HG02938 (cell line): ENCODE measurements around the gene NT5C3B.

Source experiments
- ATAC-seq: cut with Tn5 transposase; IDR thresholded peaks from one replicate; pipeline ENCODE4 v1.9.1; 2021; ENCODE audit warnings: mild to moderate bottlenecking, moderate library complexity; ENCODE audit not compliant: unreplicated experiment

NT5C3B gene

GRCh38 chr17:41811549-41812380 lies 24.3 kb downstream of the NT5C3B start, which contains the start of gene P3H4:
Gene P3H4 (minus strand): TSS chr17:41811949. CDS start chr17:41811915, 34 bp downstream.
- ATAC-seq = no peak

GRCh38 chr17:41810659-41811548 lies 25.1 kb downstream of the NT5C3B start:
- no peak for ATAC-seq

GRCh38 chr17:41806685-41807445 lies 29.2 kb downstream of the NT5C3B start:
- no peak for ATAC-seq

- ATAC-seq = no peak
These were observed 32.7 kb downstream of the NT5C3B start for GRCh38 chr17:41803049-41804020.

- no peak for ATAC-seq
These were observed 34.4 kb downstream of the NT5C3B start for GRCh38 chr17:41801374-41802271.

DNA sequence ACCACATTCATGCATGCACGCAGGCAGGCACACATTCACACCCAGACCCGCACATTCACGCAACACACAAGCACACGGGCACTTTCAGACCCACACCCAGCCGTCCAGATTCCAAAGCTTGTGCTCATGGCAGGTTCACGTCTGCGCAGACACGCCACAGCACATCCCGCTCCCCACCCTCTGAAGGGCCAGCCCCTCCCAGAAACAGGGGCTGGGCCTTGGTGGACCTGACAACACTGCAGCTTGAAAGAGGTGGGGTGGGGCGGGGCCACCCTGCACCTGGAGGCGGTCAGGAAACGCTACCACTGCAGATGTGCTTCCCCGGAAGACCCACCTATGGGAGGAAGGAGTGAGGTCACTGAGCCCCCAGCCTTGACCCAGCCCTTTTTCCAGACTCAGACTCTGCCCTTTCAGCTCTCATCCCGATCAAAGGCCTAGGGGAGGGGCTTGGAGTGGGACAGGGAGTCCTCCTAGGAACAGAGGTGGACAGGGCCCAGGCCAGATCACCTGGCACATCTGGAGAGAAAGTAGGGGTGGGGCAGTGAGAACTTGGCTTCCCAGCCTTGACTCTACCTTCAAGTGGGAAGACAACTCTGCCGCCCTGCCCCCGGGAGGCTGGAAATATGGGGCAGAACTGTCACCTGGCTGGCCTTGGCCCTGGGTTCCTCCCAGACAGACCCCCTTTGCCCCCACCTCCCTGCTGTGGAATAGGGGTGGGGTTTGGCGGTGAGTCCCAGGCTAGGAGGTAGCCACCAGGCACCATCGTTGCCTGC lies 35.2 kb downstream of the NT5C3B start:
- no peak for ATAC-seq

DNA sequence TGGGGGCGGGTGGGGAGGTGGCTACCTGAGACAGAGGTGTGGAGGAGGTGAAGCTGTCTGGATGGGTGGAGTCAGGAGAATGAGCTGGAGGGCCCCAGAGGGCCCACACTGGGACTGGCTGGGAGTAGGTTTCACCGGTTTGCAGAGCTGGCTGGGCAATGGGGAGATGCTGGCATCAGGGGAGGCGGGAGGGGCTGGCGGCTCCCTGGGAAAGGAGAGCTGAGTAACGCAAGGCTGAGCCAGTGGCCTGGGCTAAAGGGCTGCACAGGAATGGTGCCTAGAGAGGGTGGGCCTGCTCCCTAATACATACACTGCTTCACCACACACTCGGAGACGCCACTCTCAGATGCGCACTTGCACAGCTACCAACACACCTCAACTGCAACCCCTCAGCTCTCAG lies 36.7 kb downstream of the NT5C3B start:
- no peak for ATAC-seq

DNA sequence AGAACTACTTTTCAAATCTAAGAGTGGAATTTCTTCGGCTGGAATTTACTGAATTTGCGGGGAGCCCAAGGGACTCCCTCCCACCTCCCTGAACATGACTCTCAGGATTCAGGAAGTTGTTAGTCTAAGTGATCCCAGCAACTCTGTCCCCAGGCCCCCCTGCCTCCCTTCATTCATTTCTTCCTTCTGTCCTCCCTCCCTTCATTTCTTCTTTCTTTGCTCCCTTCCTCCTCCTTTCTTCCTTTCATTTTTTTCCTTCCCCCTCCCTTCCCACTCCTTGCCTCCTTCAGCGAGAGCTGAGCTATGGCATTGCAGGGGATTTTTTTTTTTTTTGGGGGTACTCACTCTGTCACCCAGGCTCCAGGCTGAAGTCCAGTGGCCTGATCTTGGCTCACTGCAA lies 38.7 kb downstream of the NT5C3B start:
- ATAC-seq = no peak

- ATAC-seq = no peak
These were observed 39.7 kb downstream of the NT5C3B start for GRCh38 chr17:41796121-41796895.

GRCh38 chr17:41794540-41794975 lies 41.5 kb downstream of the NT5C3B start:
- no peak for ATAC-seq

GRCh38 chr17:41793784-41794539 lies 42.1 kb downstream of the NT5C3B start:
- no peak for ATAC-seq

DNA sequence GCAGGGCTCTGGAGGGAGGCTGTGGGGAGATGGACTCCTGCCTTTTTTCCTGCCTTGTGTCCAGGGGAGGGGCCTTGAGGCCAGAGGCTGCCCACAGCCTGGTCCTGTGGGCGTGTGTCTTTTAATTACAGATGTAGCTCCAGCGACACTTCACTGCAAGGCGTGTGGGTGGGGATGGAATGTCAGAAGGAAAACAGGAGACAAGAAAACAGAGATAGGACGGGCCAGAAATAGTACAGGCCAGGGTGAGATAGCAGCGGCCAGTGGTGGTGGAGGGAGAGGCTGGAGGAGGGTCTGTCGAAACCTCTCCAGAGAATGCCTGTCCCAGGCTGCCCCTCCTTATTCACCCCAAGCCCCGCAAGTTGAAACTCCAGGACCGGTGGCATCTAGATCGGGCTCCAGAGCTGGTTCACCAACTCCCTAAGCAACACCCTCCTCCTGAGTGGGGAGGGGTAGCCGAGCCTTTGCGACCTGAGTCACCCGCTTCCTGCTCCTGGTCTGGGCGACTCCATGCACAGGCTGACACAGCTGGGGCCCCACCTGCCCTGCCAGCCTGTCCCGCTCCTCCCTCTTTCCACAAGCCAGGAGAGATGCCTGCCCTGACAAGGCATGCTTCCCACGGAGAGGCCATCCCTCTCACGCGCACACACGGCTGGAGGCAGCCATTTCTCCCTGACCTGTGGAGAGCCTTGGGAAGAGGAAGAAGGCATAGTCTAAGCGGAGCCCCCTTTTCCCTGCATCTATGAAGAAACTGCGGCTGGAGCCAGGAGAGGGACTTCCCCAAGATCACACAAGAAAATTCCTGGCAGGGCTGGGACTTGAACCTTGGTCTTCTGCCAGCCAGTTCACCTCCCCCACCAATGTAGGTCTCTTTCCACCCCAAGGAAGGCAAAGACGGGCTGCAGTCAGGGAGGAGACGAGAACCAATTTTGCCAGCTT lies 42.9 kb downstream of the NT5C3B start:
- no peak for ATAC-seq

- ATAC-seq = no peak
These were observed 49.0 kb downstream of the NT5C3B start for GRCh38 chr17:41787021-41787418.

DNA sequence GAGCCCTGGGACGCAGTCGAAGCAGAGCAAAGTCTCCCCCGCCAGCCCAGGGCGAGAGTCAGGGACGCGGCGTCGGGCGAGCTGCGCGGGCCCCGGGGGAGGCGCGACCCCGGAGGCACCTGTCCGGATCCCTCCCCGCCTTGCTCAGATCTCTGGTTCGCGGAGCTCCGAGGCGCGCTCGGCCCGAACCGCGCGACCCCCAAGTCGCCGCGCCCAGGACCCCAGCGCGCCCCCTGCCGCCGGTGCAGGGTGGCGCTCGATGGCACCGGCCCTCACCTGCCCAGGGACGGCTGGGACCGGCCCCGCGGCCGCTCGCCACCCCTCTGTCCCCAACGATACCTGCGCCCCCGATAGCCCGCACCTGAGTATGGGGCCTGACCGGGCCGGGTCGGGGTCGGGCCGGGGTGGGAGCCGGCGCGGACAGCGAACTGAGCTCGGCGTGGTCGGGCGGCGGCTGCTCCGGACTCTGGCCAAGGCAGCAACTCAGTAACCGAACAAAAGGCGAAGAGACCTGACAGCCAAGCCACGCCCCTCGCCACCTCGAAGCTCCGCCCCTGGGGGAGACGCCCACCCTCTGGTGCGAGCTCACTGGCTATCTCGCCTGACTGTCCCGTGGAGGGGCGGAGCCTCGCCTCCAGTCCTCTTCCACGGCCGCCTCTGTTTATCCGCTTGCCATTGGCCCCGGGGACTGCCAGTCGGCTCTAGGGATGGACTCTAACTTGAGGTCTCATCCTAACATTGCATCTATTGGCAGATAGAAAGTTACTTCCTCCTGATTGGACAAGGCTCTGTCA lies 49.6 kb downstream of the NT5C3B start, which contains the start of gene JUP:
Gene JUP (minus strand): TSS at position 485 of the 794 bp plus-strand sequence. CDS start 14,857 bp downstream, outside the sequence.
- peak; percentile 71 for ATAC-seq

DNA sequence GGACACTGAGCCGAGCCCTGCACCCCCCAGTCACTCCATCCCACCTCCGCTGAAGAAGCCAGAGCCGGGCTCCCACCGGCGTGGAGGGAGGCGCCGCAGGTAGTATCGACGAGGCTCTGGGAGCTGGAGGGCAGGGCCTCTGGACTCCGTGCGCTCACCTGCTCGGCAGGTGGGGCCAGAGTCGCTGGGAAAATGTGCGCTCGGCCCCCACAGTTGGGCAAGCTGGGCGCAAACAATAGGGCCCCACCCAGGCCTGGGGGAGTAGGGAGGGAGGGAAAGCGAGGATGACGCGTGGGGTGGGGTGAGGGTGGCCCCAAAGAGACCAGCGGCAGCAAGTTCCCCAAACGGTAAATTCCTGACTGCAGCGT lies 50.2 kb downstream of the NT5C3B start:
- ATAC-seq = no peak
